ENCODE data around the gene CERS6.

GRCh38 chr2:168784993-168785392 is 328.9 kb downstream of the CERS6 start:
- TF ChIP-seq, protein P1, sequence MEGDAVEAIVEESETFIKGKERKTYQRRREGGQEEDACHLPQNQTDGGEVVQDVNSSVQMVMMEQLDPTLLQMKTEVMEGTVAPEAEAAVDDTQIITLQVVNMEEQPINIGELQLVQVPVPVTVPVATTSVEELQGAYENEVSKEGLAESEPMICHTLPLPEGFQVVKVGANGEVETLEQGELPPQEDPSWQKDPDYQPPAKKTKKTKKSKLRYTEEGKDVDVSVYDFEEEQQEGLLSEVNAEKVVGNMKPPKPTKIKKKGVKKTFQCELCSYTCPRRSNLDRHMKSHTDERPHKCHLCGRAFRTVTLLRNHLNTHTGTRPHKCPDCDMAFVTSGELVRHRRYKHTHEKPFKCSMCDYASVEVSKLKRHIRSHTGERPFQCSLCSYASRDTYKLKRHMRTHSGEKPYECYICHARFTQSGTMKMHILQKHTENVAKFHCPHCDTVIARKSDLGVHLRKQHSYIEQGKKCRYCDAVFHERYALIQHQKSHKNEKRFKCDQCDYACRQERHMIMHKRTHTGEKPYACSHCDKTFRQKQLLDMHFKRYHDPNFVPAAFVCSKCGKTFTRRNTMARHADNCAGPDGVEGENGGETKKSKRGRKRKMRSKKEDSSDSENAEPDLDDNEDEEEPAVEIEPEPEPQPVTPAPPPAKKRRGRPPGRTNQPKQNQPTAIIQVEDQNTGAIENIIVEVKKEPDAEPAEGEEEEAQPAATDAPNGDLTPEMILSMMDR (IDR thresholded peaks at IDR 0.05) = no peak
- no peak for TF ChIP-seq POLR2A (IDR thresholded peaks at IDR 0.05)

All from testis (tissue), 2 donors.